ENCODE data around the gene MOG.

- no peak for TF ChIP-seq RCOR1 (IDR thresholded peaks at IDR 0.05; ENCODE audit: low read depth, low read length)
- TF ChIP-seq EP300 (IDR thresholded peaks at IDR 0.05), result no peak
- TF ChIP-seq NR3C1 (IDR thresholded peaks at IDR 0.05), result no peak
- TF ChIP-seq, protein P1, sequence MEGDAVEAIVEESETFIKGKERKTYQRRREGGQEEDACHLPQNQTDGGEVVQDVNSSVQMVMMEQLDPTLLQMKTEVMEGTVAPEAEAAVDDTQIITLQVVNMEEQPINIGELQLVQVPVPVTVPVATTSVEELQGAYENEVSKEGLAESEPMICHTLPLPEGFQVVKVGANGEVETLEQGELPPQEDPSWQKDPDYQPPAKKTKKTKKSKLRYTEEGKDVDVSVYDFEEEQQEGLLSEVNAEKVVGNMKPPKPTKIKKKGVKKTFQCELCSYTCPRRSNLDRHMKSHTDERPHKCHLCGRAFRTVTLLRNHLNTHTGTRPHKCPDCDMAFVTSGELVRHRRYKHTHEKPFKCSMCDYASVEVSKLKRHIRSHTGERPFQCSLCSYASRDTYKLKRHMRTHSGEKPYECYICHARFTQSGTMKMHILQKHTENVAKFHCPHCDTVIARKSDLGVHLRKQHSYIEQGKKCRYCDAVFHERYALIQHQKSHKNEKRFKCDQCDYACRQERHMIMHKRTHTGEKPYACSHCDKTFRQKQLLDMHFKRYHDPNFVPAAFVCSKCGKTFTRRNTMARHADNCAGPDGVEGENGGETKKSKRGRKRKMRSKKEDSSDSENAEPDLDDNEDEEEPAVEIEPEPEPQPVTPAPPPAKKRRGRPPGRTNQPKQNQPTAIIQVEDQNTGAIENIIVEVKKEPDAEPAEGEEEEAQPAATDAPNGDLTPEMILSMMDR (IDR thresholded peaks at IDR 0.05), result peak; percentile 54
- TF ChIP-seq MAX (IDR thresholded peaks at IDR 0.05), result no peak
- TF ChIP-seq POLR2A (IDR thresholded peaks at IDR 0.05; ENCODE audit: low read length), result no peak
- no peak for TF ChIP-seq ELK1 (IDR thresholded peaks at IDR 0.05; ENCODE audit: low read depth, low read length)
- no peak for TF ChIP-seq RAD21 (conservative IDR thresholded peaks at IDR 0.05 in 1 of 2, IDR thresholded peaks at IDR 0.05 in 1 of 2)
Measured at GRCh38 chr6:29651413-29652197, 5.3 kb upstream of the MOG start.
